ENCODE results near the gene NECAB3. TPM values are rescaled to one million over a fixed set of nuclear protein-coding genes. Genes with fewer than 3 reads are reported as not detected.

Gene NECAB3
- total and polyA plus RNA-seq, 2 of the 13 experiments (the other 11 are each of a cell fraction or from before 2014, with no cell fraction given) = 61.5 to 65.5 TPM

DNA sequence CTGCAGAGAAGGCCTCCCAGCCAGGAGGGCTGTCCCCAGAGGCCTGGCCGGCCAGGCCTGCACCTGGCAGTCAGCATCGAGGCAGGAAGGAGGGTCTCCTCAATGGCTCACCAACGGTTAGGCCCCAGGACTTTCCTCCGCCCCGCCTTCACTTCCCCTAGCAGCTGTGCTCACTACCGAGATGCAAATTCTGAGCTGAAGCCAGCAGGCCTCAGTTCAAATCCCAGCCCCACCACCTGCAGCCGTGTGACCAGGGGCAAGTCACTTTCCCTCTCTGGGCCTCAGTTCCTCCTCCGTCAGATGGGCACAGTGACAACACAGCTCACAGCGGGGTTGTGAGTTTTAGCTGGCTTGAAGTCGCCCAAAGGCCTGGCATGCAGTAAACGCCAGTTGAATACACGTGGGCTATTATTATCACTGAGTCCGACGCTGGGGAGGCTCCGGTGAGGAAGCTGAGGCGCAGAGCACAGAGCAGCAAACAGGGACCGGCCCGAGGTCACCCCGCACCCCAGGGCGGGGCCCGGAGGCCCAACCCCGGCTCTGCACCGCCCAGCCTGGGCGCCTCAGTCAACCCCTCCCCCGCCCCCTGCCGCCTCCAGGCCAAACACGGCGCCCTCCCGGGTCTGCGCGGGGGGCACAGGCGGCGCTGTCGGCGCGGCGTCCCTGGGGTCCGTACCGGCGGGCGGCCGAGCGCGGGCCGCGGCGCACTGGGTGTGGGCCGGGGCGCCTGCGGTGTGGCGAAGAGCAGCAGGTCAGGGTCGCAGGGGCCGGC is 11.3 kb upstream of the NECAB3 start (continued):
- TF ChIP-seq THAP11 (CRISPR knock-in tag; IDR thresholded peaks at IDR 0.05) = no peak
- TF ChIP-seq MYNN (CRISPR knock-in tag; IDR thresholded peaks at IDR 0.05; ENCODE audit: low read depth) = 0 out of 2 replicates have a peak, but pooled peaks have one; percentile 36
- peak; percentile 81; the same call in 1 of the 2 replicates for TF ChIP-seq TBP (CRISPR knock-in tag; IDR thresholded peaks at IDR 0.05)
- TF ChIP-seq ZNF18 (CRISPR knock-in tag; IDR thresholded peaks at IDR 0.05; ENCODE audit: insufficient replicate concordance) = peak; percentile 15
- no peak for TF ChIP-seq RBAK (CRISPR knock-in tag; IDR thresholded peaks at IDR 0.05)
- no peak for TF ChIP-seq HOXA9 (CRISPR knock-in tag; IDR thresholded peaks at IDR 0.05; ENCODE audit: borderline replicate concordance)
- TF ChIP-seq ZBTB42 (CRISPR knock-in tag; IDR thresholded peaks at IDR 0.05) = 0 out of 2 replicates have a peak, but pooled peaks have one; percentile 39
- no peak for TF ChIP-seq ZNF816 (CRISPR knock-in tag; IDR thresholded peaks at IDR 0.05; ENCODE audit: borderline replicate concordance)
- 0 out of 2 replicates have a peak, but pooled peaks have one; percentile 10 for TF ChIP-seq JUND (CRISPR knock-in tag; IDR thresholded peaks at IDR 0.05)
- no peak for TF ChIP-seq ZNF264 (CRISPR knock-in tag; IDR thresholded peaks at IDR 0.05)
- no peak for TF ChIP-seq RBM22 (optimal IDR thresholded peaks at IDR 0.05; ENCODE audit: low read length)
- peak; percentile 52; the same call in 1 of the 2 replicates for TF ChIP-seq TBX2 (CRISPR knock-in tag; IDR thresholded peaks at IDR 0.05; ENCODE audit: borderline replicate concordance)
- peak; percentile 34; the same call in 1 of the 2 replicates for TF ChIP-seq KAT8 (CRISPR knock-in tag; IDR thresholded peaks at IDR 0.05)
- TF ChIP-seq AGO2 (optimal IDR thresholded peaks at IDR 0.05; ENCODE audit: low read depth, low read length) = peak; percentile 76
- no peak for TF ChIP-seq SMARCE1 (IDR thresholded peaks at IDR 0.05; ENCODE audit: borderline replicate concordance)
- TF ChIP-seq GATAD1 (CRISPR knock-in tag; IDR thresholded peaks at IDR 0.05) = no peak
- no peak for TF ChIP-seq HMG20A (CRISPR knock-in tag; IDR thresholded peaks at IDR 0.05; ENCODE audit: borderline replicate concordance)
- TF ChIP-seq CREB1 (IDR thresholded peaks at IDR 0.05) = no peak
- no peak for TF ChIP-seq CREB1 (CRISPR knock-in tag; IDR thresholded peaks at IDR 0.05)
- peak; percentile 52 for TF ChIP-seq HDAC1 (CRISPR knock-in tag; IDR thresholded peaks at IDR 0.05)
- 0 out of 2 replicates have a peak, but pooled peaks have one; percentile 46 for TF ChIP-seq ZNF136 (CRISPR knock-in tag; IDR thresholded peaks at IDR 0.05; ENCODE audit: low read depth)
- peak; percentile 62; the same call in 1 of the 2 replicates for TF ChIP-seq ZNF839 (CRISPR knock-in tag; IDR thresholded peaks at IDR 0.05; ENCODE audit: borderline replicate concordance)
- TF ChIP-seq KLF13 (CRISPR knock-in tag; IDR thresholded peaks at IDR 0.05) = peak; percentile 94; the same call in 1 of the 2 replicates
- TF ChIP-seq RARA (CRISPR knock-in tag; IDR thresholded peaks at IDR 0.05) = no peak
- peak; percentile 56; the same call in 1 of the 2 replicates for TF ChIP-seq HIVEP1 (CRISPR knock-in tag; IDR thresholded peaks at IDR 0.05)
- no peak for TF ChIP-seq PTBP1 (IDR thresholded peaks at IDR 0.05; ENCODE audit: low read depth, low read length, poor library complexity, severe bottlenecking)
- TF ChIP-seq STAG1 (CRISPR knock-in tag; IDR thresholded peaks at IDR 0.05) = peak; percentile 33
